ENCODE measurements around the gene LSP1. TPM values are rescaled to one million over a fixed set of nuclear protein-coding genes. Genes with fewer than 3 reads are reported as not detected.

Gene LSP1
- total and polyA plus RNA-seq, 2 of the 8 experiments (the other 6 are each of a cell fraction or from before 2014, with no cell fraction given) = 0.03 TPM; not detected in 1

DNA sequence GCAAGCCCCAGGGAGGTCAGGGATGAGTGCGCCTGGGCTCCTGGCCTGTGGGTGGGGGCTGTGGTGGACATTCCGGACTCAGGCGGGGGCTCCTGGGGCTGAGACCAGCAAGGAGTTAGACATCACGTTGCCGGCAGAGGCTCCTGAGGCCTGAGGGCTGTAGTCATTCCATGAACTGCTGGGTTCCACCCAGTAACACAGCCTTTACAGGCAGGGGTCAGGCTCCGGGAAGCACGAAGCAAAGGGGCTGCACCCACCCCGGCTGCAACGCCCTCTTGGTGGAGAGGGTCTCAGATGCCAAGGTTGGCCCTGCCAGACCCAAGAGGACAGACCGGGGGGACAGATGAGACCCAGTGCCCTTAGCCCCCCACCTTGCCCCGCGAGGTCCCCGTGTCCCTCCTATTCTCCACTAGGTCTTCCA lies 75.6 kb downstream of the LSP1 start (continued):
- TF ChIP-seq, protein P1, sequence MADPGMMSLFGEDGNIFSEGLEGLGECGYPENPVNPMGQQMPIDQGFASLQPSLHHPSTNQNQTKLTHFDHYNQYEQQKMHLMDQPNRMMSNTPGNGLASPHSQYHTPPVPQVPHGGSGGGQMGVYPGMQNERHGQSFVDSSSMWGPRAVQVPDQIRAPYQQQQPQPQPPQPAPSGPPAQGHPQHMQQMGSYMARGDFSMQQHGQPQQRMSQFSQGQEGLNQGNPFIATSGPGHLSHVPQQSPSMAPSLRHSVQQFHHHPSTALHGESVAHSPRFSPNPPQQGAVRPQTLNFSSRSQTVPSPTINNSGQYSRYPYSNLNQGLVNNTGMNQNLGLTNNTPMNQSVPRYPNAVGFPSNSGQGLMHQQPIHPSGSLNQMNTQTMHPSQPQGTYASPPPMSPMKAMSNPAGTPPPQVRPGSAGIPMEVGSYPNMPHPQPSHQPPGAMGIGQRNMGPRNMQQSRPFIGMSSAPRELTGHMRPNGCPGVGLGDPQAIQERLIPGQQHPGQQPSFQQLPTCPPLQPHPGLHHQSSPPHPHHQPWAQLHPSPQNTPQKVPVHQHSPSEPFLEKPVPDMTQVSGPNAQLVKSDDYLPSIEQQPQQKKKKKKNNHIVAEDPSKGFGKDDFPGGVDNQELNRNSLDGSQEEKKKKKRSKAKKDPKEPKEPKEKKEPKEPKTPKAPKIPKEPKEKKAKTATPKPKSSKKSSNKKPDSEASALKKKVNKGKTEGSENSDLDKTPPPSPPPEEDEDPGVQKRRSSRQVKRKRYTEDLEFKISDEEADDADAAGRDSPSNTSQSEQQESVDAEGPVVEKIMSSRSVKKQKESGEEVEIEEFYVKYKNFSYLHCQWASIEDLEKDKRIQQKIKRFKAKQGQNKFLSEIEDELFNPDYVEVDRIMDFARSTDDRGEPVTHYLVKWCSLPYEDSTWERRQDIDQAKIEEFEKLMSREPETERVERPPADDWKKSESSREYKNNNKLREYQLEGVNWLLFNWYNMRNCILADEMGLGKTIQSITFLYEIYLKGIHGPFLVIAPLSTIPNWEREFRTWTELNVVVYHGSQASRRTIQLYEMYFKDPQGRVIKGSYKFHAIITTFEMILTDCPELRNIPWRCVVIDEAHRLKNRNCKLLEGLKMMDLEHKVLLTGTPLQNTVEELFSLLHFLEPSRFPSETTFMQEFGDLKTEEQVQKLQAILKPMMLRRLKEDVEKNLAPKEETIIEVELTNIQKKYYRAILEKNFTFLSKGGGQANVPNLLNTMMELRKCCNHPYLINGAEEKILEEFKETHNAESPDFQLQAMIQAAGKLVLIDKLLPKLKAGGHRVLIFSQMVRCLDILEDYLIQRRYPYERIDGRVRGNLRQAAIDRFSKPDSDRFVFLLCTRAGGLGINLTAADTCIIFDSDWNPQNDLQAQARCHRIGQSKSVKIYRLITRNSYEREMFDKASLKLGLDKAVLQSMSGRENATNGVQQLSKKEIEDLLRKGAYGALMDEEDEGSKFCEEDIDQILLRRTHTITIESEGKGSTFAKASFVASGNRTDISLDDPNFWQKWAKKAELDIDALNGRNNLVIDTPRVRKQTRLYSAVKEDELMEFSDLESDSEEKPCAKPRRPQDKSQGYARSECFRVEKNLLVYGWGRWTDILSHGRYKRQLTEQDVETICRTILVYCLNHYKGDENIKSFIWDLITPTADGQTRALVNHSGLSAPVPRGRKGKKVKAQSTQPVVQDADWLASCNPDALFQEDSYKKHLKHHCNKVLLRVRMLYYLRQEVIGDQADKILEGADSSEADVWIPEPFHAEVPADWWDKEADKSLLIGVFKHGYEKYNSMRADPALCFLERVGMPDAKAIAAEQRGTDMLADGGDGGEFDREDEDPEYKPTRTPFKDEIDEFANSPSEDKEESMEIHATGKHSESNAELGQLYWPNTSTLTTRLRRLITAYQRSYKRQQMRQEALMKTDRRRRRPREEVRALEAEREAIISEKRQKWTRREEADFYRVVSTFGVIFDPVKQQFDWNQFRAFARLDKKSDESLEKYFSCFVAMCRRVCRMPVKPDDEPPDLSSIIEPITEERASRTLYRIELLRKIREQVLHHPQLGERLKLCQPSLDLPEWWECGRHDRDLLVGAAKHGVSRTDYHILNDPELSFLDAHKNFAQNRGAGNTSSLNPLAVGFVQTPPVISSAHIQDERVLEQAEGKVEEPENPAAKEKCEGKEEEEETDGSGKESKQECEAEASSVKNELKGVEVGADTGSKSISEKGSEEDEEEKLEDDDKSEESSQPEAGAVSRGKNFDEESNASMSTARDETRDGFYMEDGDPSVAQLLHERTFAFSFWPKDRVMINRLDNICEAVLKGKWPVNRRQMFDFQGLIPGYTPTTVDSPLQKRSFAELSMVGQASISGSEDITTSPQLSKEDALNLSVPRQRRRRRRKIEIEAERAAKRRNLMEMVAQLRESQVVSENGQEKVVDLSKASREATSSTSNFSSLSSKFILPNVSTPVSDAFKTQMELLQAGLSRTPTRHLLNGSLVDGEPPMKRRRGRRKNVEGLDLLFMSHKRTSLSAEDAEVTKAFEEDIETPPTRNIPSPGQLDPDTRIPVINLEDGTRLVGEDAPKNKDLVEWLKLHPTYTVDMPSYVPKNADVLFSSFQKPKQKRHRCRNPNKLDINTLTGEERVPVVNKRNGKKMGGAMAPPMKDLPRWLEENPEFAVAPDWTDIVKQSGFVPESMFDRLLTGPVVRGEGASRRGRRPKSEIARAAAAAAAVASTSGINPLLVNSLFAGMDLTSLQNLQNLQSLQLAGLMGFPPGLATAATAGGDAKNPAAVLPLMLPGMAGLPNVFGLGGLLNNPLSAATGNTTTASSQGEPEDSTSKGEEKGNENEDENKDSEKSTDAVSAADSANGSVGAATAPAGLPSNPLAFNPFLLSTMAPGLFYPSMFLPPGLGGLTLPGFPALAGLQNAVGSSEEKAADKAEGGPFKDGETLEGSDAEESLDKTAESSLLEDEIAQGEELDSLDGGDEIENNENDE (IDR thresholded peaks at IDR 0.05; ENCODE audit: insufficient replicate concordance, low read length) = no peak
- TF ChIP-seq CEBPB (IDR thresholded peaks at IDR 0.05; ENCODE audit: low read depth, low read length) (no peak), EP300 (IDR thresholded peaks at IDR 0.05; ENCODE audit: borderline replicate concordance in 1 of 2, low read depth in 2 of 2, low read length in 2 of 2) (no peak), YY1 (IDR thresholded peaks at IDR 0.05; ENCODE audit: low read depth, low read length) (no peak), HDAC6 (IDR thresholded peaks at IDR 0.05; ENCODE audit: low read depth, low read length) (no peak), BRCA1 (IDR thresholded peaks at IDR 0.05; ENCODE audit: low read depth, low read length) (no peak), KDM1A (IDR thresholded peaks at IDR 0.05; ENCODE audit: borderline replicate concordance, low read length) (no peak), RXRA (IDR thresholded peaks at IDR 0.05; ENCODE audit: insufficient read depth, low read depth, low read length) (no peak), TEAD4 (IDR thresholded peaks at IDR 0.05; ENCODE audit: low read depth, low read length) (no peak), POLR2A (IDR thresholded peaks at IDR 0.05; ENCODE audit: control extremely low read depth in 1 of 2, low read depth in 2 of 2, low read length in 2 of 2) (no peak)

All from H1 (cell line).